SU-DHL-6 (cell line): ENCODE data around the gene CFAP70.

ENCODE experiments used
- EZH2phosphoT487 ChIP-seq: fragments of 200-600 bp; sonication (generic), shearing (Covaris generic); conservative IDR thresholded peaks from 2 replicates; pipeline ENCODE4 v1.6.1; 2018; ENCODE audit warnings: mild to moderate bottlenecking, antibody characterized with exemption, low read length, moderate library complexity, mixed read lengths
- TF ChIP-seq, protein P1 (sequence below): fragments of 200-600 bp; sonication (generic); IDR thresholded peaks from one replicate; pipeline ENCODE4 v1.5.1; 2017; ENCODE audit warnings: antibody characterized with exemption, mild to moderate bottlenecking, low read length, moderate library complexity; ENCODE audit not compliant: insufficient read depth, poor library complexity, severe bottlenecking

DNA sequence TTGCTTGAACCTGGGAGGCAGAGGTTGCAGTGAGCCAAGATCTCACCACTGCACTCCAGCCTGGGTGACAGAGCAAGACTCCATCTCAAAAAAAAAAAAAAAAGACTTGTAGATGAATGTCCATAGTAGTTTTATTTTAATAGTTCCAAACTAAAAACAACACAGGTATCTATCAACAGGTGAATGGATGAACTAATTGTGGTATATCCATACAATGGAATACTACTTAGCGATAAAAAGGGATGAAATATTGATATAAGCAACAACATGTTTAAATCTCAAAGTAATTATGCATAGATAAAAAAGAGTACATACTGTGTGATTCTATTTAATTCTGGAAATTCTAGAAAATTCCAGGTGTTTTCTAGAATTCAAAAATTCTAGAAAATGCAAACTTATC lies 68.7 kb downstream of the CFAP70 start:
- TF ChIP-seq, protein P1, sequence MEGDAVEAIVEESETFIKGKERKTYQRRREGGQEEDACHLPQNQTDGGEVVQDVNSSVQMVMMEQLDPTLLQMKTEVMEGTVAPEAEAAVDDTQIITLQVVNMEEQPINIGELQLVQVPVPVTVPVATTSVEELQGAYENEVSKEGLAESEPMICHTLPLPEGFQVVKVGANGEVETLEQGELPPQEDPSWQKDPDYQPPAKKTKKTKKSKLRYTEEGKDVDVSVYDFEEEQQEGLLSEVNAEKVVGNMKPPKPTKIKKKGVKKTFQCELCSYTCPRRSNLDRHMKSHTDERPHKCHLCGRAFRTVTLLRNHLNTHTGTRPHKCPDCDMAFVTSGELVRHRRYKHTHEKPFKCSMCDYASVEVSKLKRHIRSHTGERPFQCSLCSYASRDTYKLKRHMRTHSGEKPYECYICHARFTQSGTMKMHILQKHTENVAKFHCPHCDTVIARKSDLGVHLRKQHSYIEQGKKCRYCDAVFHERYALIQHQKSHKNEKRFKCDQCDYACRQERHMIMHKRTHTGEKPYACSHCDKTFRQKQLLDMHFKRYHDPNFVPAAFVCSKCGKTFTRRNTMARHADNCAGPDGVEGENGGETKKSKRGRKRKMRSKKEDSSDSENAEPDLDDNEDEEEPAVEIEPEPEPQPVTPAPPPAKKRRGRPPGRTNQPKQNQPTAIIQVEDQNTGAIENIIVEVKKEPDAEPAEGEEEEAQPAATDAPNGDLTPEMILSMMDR, result no peak
- no peak for TF ChIP-seq EZH2phosphoT487
